Measurements from ENCODE around the gene EIF4E.

The EIF4E gene

GRCh38 chr4:98963538-98964433 lies 34.9 kb upstream of the EIF4E start:
- in situ Hi-C loops (cut with HindIII; ENCODE audit: low sequenced_read_pairs) = no loop called here
- no peak overlapping the region for H3K4me3 ChIP-seq (ENCODE audit: low read depth, low read length)
- no peak for DNase-seq (ENCODE audit: low read depth)
- TF ChIP-seq CTCF (IDR thresholded peaks at IDR 0.05; ENCODE audit: low read depth, low read length, missing control alignments) = no peak

GRCh38 chr4:98961770-98962169 lies 32.8 kb upstream of the EIF4E start:
- no peak for DNase-seq (ENCODE audit: low read depth)
- no peak for TF ChIP-seq CTCF (IDR thresholded peaks at IDR 0.05; ENCODE audit: low read depth, low read length, missing control alignments)
- H3K4me3 ChIP-seq (ENCODE audit: low read depth, low read length) = no peak overlapping the region
- in situ Hi-C loops (cut with HindIII; ENCODE audit: low sequenced_read_pairs) = no loop called here

GRCh38 chr4:98959411-98959810 lies 30.5 kb upstream of the EIF4E start:
- no peak for TF ChIP-seq CTCF (IDR thresholded peaks at IDR 0.05; ENCODE audit: low read depth, low read length, missing control alignments)

GRCh38 chr4:98958065-98958464 lies 29.1 kb upstream of the EIF4E start:
- in situ Hi-C loops (cut with HindIII; ENCODE audit: low sequenced_read_pairs) = no loop called here
- DNase-seq (ENCODE audit: low read depth) = no peak
- no peak for TF ChIP-seq CTCF (IDR thresholded peaks at IDR 0.05; ENCODE audit: low read depth, low read length, missing control alignments)
- no peak overlapping the region for H3K4me3 ChIP-seq (ENCODE audit: low read depth, low read length)

More at GRCh38 chr4:98959411-98959810, 30.5 kb upstream of the EIF4E start:
- no peak for DNase-seq (ENCODE audit: low read depth)
- H3K4me3 ChIP-seq (ENCODE audit: low read depth, low read length) = no peak overlapping the region
- in situ Hi-C loops (cut with HindIII; ENCODE audit: low sequenced_read_pairs) = no loop called here

GRCh38 chr4:98955229-98955628 lies 26.3 kb upstream of the EIF4E start:
- TF ChIP-seq CTCF (IDR thresholded peaks at IDR 0.05; ENCODE audit: low read depth, low read length, missing control alignments) = no peak
- H3K4me3 ChIP-seq (ENCODE audit: low read depth, low read length) = no peak overlapping the region
- in situ Hi-C loops (cut with HindIII; ENCODE audit: low sequenced_read_pairs) = no loop called here
- DNase-seq (ENCODE audit: low read depth) = no peak

- H3K4me3 ChIP-seq (ENCODE audit: low read depth, low read length) = no peak overlapping the region
- TF ChIP-seq CTCF (IDR thresholded peaks at IDR 0.05; ENCODE audit: low read depth, low read length, missing control alignments) = no peak
- DNase-seq (ENCODE audit: low read depth) = no peak
- in situ Hi-C loops (cut with HindIII; ENCODE audit: low sequenced_read_pairs) = no loop called here
Observed at GRCh38 chr4:98951710-98952109, 22.8 kb upstream of the EIF4E start.

All from astrocyte of the cerebellum (primary cell).